SHP77 (cell line): ENCODE data around the gene SLIT1.

Experiments used
- DNase-seq, 2 experiments: peaks; one replicate each; lab custom pipeline; 2025; lab: John Stamatoyannopoulos, UW

SLIT1 gene

GRCh38 chr10:97063271-97063982 lies 122.3 kb downstream of the SLIT1 start:
- no peak for DNase-seq

GRCh38 chr10:97062456-97062855 lies 123.3 kb downstream of the SLIT1 start:
- DNase-seq = no peak

DNA sequence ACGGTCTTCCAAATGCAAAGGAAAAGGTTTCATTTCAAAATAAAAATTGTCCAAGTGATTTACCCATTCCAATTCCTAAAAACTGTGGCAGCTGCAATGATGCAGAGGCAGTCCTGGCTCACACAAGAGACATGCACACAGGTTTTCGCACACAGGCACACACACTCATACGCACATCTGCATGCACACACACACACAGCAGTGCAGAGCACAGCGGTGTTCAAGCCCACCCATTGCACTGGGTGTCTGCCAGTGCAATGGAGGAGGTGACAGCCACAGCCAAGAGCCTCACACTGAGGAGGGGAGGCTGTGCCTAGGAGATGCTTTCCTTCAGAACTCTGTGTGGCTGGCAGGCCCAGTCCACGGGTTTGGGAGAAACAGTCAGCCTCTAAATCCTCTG lies 123.7 kb downstream of the SLIT1 start:
- DNase-seq = no peak

DNA sequence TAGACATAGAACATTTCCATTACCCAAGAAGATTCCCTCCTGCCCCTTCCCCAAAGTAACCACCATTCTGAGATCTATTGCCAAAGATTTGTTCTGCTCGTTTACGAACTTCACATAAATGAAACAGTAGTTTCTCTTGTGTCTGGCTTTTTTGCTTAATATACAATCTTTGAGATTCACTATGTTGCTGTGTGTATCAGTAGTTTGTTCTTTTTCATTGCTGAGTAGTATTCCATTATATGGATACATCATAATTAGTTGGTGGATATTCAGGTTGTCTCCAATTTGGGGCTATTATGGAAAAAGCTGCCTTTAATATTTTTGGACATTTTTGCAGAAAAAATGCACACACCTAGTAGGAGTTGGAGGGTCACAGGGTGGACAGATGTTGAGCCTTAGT lies 124.3 kb downstream of the SLIT1 start:
- DNase-seq = no peak

- no peak for DNase-seq
Observed at GRCh38 chr10:97060441-97061084, 125.2 kb downstream of the SLIT1 start.

GRCh38 chr10:97059872-97060205 lies 125.9 kb downstream of the SLIT1 start:
- DNase-seq = no peak

DNA sequence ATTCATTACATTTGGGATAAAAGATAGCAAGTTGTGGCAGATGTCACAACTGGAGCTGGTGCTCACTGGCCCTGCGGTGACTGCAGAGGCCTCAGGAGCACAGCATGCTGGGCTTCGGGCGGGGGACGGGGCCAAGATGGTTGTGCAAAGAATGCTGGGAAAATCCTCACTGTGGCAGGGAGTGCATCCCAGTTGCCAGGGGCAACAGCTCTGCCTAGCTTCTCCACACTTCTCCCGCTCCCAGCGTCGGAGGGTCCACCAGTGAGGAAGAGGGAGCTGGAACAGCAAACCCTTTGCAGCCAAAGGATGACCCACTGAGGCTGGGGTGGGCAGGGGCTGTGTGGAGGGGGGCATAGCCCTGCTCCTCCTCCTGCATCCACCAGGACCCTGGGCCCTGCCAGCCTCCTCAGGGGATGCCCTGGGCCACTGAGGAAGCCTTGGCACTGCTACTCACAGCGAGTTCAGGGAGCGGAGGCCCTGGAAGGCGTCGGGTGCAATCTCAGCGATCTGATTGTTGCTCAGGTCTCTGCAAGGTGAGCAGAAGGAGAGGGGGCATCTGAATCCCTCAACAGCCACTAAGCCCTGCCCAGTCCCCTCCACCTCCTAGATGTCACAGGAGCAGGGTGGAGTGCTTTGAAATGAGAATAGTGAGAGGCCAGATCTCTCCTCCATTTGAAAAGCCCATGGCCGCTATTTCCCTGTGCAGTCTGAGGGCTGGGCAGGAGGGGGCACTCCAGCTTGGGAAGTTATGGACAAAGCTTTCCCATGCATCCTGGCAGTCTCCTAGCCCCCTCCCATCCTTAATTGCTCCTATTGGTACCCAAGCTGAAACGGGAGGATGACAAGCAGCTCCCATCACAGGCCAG lies 126.5 kb downstream of the SLIT1 start:
- peak in 1 of 2 experiments; percentile 5 for DNase-seq

GRCh38 chr10:97058521-97058920 lies 127.2 kb downstream of the SLIT1 start:
- DNase-seq = no peak

GRCh38 chr10:97057491-97058235 lies 128.1 kb downstream of the SLIT1 start:
- DNase-seq = no peak

GRCh38 chr10:97056003-97056630 lies 129.6 kb downstream of the SLIT1 start:
- DNase-seq = no peak

- DNase-seq = no peak
Observed at GRCh38 chr10:97053276-97053675, 132.5 kb downstream of the SLIT1 start.

DNA sequence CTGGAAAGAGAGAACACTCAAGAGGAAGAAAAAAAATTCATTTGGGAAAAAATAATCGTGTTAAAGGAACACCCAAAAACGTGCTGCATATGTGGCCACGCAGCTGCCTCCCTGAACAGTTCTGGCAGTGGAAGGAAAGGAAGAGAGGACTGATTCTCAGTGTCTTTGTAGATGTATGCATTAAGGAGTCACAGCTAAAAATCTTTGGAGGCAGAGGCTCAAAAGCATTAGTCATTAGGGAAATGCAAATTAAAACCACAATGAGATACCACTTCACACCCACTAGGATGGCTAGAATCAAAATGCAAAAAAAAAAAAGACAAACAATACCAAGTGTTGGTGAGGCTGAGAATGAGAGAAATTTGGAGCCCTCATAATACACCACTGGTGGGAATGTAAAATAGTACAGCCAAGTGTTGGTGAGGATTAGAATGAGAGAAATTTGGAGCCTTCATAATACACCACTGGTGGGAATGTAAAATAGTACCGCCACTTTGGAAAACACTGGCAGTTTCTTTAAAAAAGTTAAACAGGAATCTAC lies 134.7 kb downstream of the SLIT1 start:
- no peak for DNase-seq

DNA sequence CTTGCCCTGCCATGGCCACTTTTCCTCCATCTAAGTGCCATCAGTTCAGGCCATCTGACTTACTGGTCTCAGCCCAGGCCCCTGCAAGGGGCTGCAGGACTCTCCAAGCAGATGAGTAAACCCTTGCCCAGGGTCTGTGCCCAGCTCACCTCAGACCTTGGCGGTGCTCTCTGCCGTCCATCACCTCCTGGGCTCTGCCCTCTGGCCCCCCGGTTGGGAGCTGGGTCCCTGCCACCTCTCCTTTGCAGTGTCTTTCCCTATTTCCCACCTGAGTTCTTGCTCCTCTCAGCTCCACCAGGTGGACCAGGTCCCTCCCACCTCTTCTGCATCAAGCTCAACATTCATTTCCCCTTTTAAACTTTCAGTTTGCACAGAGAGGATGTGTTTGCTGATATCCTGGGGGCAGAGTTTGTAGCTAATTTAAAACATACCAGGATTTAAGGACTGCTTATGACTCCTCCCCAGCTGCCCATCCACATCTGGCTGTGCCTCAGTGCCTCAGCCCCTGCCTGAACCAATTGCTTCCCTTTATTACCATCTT lies 135.5 kb downstream of the SLIT1 start:
- no peak for DNase-seq

GRCh38 chr10:97049670-97050069 lies 136.1 kb downstream of the SLIT1 start:
- DNase-seq = no peak

DNA sequence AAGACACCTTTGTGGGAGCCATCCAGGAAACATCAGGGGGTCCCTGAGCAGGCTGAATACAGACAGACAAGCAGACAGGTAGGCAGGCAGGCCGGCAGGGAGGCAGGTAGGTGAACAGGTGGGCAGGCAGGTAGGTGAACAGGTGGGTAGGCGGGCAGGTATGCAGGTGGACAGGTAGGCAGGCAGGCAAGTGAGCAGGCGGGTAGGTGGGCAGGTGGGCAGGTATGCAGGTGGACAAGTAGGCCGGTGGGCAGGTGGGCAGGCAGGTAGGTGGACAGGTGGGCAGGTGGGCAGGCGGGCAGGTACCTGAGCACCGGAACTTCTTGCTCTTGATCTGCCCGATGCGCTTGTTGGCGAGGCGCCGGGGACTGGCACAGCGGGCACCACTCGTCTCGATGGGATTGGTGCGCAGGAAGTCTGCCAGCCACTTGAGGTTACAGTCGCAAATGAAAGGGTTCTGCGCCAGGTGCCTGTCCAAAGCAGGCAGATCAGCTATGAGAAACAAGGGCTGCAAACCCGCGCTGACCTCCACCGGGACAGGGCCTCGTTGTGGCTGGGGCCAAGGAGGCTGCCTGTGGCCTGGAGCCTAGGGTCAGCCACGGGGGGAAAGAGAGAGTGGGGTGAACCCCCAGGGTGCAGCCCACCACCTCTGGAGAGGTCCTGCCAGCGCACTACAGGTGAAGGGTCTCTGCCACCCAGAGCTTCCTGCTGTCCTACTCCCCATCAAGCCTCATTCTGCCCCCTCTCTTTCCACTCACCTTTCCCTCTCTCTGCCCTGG lies 136.9 kb downstream of the SLIT1 start:
- DNase-seq = no peak

- DNase-seq = no peak
Observed at GRCh38 chr10:97047788-97048187, 138.0 kb downstream of the SLIT1 start.

DNA sequence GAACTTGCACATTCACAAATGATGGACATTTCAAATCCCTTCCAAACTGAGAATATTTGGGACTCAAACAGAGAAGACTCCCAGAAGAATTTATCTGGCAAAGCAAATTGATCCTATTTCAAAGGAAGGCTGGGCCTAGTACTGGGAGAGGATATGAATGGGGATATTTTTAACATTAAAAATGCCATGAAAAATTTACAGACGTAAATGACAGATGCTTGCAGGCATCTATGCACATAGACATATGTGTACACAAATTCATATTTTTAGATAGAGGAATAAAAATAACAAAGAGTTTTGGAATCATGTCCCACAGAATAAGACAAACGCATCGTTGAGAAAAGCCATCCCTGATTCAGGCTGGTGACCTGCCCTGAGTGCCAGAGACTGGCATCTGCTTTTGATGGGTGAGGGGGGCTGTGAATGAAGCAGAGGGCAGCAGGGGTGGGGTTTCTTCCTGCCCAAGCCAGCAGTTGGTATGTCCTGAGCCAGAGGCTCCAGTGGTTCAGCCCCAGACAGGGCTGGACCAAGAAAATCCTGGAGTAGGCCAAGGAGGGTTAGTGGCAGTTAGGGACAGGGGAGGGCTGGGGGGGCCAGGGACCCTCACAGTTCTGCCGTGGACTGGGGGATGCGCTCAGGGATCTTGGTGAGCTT lies 138.5 kb downstream of the SLIT1 start:
- no peak for DNase-seq

DNA sequence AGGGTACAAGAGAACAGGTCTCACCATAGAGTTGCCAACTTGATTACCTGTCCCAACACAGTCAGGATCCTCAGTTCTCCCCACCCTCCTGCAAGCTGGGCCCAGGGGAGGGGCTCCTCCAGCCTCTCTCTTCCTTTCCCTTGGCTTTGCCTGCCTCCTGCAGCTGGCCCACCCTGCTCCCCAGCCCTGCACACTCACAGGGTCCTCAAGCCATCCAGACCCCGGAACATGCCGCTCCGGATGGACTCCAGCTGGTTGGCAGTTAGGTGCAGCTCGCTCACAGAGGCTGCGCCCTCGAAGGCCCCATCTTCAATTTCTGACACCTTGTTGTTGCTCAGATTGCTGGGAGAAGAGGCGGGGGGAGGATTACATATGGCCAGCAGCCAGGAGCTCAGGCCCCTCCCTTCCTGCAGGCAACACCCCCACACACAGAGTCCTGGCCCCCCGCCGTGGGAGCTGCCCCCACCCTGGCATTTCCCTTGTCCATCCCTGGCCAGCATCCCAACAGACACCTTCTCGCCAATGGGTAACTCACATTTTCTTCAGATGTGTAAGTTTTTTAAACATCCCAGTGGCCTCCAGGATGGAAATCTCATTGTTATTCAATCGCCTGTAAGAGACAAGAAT lies 139.2 kb downstream of the SLIT1 start:
- no peak for DNase-seq

- no peak for DNase-seq
Observed at GRCh38 chr10:97043563-97043855, 142.2 kb downstream of the SLIT1 start.
